ENCODE data around the gene MEIS2.

The MEIS2 gene

GRCh38 chr15:37078566-37078965 lies 21.8 kb downstream of the MEIS2 start:
- DNase-seq = no peak
- Mint-ChIP-seq H3K9me3 (no peaks in the 10 kb centered on the region), H3K4me3 (no peak overlapping the region), H3K27ac (no peak overlapping the region), H3K27me3 (peaks cover 24% of the 10 kb centered on the region), H3K4me1 (no peaks in the 10 kb centered on the region)
- ATAC-seq = no peak

GRCh38 chr15:37077623-37078351 lies 22.6 kb downstream of the MEIS2 start:
- DNase-seq (no peak), ATAC-seq (no peak)
- H3K27me3 Mint-ChIP-seq = peaks cover 24% of the 10 kb centered on the region
- H3K9me3 Mint-ChIP-seq = no peaks in the 10 kb centered on the region
- H3K4me3 Mint-ChIP-seq = no peak overlapping the region
- no peaks in the 10 kb centered on the region for H3K4me1 Mint-ChIP-seq
- H3K27ac Mint-ChIP-seq = no peak overlapping the region

DNA sequence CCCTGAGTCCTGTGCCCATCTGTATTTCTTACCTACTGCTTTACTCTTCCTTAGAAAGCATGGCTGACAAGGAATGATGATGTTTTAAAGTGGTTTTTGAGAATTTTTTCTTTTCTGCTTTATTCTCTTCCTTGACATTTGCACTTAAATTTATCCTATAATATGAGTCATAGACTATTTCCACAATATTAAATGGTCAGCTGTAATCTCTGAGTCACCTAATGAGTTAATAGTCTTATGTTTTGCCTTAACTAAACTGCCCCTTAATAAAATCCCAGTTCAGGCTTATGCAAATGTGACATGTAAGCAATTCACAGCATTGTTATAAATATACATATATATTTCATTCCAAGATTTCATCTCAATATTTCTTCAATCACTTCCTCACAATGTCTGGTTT lies 23.8 kb downstream of the MEIS2 start:
- Mint-ChIP-seq H3K27me3 (peaks cover 17% of the 10 kb centered on the region), H3K9me3 (peaks cover 0 to 6% of the 10 kb centered on the region in 2 donors), H3K27ac (no peak overlapping the region), H3K4me1 (no peaks in the 10 kb centered on the region), H3K4me3 (no peak overlapping the region)
- ATAC-seq (no peak), DNase-seq (no peak)

DNA sequence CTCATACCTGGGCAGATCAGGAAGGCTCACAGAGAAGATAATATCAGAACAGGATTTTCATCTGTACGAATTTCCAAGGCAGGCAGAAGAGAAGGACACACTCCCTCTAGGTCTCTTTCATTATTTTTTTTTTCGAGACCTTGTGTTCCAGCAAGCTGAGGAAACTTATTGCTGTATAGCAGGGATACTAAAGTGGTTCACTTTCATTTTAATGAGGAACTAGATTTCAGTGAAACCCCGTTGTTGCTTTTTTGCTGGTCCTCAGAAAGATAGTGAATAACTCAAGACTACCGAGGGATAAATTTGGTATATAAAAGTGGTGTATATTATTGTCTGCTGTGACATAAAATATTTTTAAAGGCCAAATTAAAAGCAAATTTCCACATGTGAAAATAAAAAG lies 24.6 kb downstream of the MEIS2 start:
- ATAC-seq = no peak
- Mint-ChIP-seq H3K27me3 (peaks cover 16% of the 10 kb centered on the region), H3K9me3 (peaks cover 0 to 6% of the 10 kb centered on the region in 2 donors), H3K27ac (no peak overlapping the region), H3K4me1 (no peaks in the 10 kb centered on the region), H3K4me3 (no peak overlapping the region)
- no peak for DNase-seq

- no peak for ATAC-seq
- Mint-ChIP-seq H3K9me3 (peaks cover 0 to 6% of the 10 kb centered on the region in 2 donors), H3K4me3 (no peak overlapping the region), H3K27ac (no peak overlapping the region), H3K4me1 (no peaks in the 10 kb centered on the region), H3K27me3 (peaks cover 8% of the 10 kb centered on the region)
- DNase-seq = no peak
These were observed 28.2 kb downstream of the MEIS2 start for GRCh38 chr15:37072181-37072580.

DNA sequence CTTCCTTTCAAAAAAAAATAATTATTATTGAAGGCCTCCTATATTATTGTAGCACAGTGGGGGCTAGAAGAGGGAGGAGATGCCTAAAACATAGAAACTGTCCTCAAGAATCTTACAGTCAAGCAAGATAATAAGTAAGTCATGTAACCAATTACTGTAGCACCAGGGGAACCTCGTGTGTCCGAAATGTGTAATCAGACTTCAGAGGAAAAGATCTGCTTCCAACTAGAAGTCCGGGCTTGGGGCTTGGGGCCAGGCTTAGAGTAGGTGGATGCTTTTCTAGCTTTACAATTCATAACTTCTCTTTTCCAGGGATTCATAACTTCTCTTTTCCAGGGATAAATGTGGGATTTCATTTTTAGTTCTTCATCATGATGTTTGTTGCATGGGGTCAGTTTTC lies 29.2 kb downstream of the MEIS2 start:
- H3K4me1 Mint-ChIP-seq = no peaks in the 10 kb centered on the region
- peaks cover 8% of the 10 kb centered on the region for H3K27me3 Mint-ChIP-seq
- no peak overlapping the region for H3K4me3 Mint-ChIP-seq
- DNase-seq = no peak
- no peak overlapping the region for H3K27ac Mint-ChIP-seq
- H3K9me3 Mint-ChIP-seq = peaks cover 0 to 6% of the 10 kb centered on the region in 2 donors
- no peak for ATAC-seq

DNA sequence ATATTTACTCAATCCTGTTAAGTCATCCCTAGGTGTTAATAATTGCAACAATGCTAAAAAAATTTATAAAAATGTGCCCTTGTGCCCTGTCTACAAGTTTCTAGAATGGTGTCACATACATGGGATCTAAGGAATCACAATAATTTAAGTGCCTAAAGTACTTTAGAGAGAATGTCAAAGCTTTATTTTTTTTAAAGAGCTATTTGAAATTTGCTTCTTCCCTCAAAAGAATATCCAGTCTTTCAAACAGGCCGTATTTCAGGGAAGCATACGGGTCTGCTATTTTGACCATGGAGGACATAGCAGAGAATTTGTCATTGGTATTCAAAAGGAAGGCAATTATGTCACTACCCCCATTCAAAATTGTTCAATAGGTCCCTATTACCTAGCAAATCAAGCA lies 29.7 kb downstream of the MEIS2 start:
- Mint-ChIP-seq H3K9me3 (peaks cover 0 to 6% of the 10 kb centered on the region in 2 donors), H3K27me3 (peaks cover 6% of the 10 kb centered on the region), H3K27ac (no peak overlapping the region), H3K4me1 (no peaks in the 10 kb centered on the region), H3K4me3 (no peak overlapping the region)
- DNase-seq (no peak), ATAC-seq (no peak)

DNA sequence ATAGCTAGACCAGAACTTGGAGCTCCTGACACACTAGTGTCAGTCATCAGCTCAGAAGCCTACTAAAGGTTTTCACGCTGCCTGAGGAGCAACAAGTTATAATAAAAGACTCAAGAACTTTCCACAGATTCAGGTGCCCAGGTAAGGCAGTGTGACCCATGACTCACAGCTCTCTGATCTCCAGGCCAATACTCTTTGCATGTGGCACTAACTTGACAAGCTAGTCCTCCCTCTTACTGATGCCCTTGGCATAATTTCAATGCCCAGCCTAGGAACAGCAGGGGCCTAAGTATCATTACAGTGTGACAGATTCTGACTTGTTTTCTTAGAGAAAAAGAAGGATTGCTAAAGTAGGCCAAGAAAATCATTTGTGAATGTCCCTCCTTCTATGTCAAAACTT lies 38.4 kb downstream of the MEIS2 start:
- no peak for DNase-seq
- H3K27ac Mint-ChIP-seq = no peak overlapping the region
- H3K4me3 Mint-ChIP-seq = no peak overlapping the region
- no peaks in the 10 kb centered on the region for H3K4me1 Mint-ChIP-seq
- H3K9me3 Mint-ChIP-seq = no peaks in the 10 kb centered on the region
- ATAC-seq = no peak
- no peaks in the 10 kb centered on the region for H3K27me3 Mint-ChIP-seq

GRCh38 chr15:37059086-37059485 lies 41.3 kb downstream of the MEIS2 start:
- no peak for ATAC-seq
- Mint-ChIP-seq H3K4me3 (no peak overlapping the region), H3K27ac (no peak overlapping the region), H3K4me1 (no peaks in the 10 kb centered on the region), H3K27me3 (peaks cover 9% of the 10 kb centered on the region), H3K9me3 (no peaks in the 10 kb centered on the region)
- DNase-seq = no peak

DNA sequence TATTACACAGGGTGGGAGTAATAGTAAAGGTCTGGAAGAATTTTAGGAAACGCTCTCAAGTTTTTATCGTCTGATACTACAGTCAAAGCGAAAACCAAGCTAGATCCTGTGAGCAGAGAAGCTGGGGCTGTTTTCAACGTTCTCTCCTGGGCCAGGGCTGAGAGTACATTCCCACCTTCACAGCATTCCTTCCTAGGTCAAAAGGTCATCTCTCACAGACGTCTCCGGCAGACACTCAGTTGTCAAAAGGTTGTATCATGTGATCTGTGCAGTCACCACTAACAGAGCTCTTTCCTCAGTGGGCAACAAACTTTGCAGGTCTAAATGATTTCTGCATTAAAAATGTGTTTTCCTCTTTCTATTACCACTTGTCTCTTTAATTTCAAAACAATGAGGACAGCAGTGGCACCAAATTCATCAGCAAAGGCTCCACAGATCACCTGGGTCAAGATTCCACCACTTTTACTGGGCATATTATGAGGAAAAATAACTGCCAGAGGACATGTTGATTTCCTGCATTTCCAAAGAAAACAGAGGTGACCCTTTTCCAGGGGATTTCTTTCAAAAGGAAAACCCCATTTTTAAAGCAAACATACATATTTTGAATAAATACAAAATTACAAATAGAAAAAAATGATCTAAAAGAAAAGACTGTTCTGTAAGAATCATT lies 41.9 kb downstream of the MEIS2 start:
- ATAC-seq = no peak

DNA sequence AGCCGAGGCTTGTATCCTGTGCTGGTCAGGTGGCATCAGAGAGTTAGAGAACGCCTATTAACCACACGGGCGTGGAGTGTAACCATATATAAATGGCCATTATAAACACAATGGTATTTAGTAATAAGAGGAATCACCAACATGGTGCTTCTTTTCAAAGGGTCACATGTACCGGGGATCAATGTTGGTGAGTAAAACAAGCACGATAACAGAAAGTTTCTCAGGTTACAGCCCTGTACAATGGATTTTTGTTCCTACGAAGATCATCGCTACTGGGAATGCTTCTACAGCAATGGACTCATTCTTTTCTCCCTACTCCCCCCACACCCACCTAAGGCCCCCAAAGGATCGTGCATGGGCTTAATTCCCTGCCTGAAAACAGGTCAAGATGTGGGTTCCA lies 42.5 kb downstream of the MEIS2 start:
- ATAC-seq = no peak
- peaks cover 9% of the 10 kb centered on the region for H3K27me3 Mint-ChIP-seq

More for the DNA sequence above, 41.9 kb downstream of the MEIS2 start:
- H3K27me3 Mint-ChIP-seq = peaks cover 9% of the 10 kb centered on the region
- H3K27ac Mint-ChIP-seq = no peak overlapping the region
- H3K4me1 Mint-ChIP-seq = no peaks in the 10 kb centered on the region
- H3K9me3 Mint-ChIP-seq = no peaks in the 10 kb centered on the region
- H3K4me3 Mint-ChIP-seq = no peak overlapping the region
- DNase-seq = no peak

GRCh38 chr15:37057256-37057655 lies 43.1 kb downstream of the MEIS2 start:
- Mint-ChIP-seq H3K4me3 (no peak overlapping the region), H3K4me1 (no peaks in the 10 kb centered on the region), H3K9me3 (no peaks in the 10 kb centered on the region), H3K27me3 (peaks cover 9% of the 10 kb centered on the region), H3K27ac (no peak overlapping the region)
- ATAC-seq (no peak), DNase-seq (no peak)

More for the DNA sequence above, 42.5 kb downstream of the MEIS2 start:
- Mint-ChIP-seq H3K9me3 (no peaks in the 10 kb centered on the region), H3K4me3 (no peak overlapping the region), H3K27ac (no peak overlapping the region), H3K4me1 (no peaks in the 10 kb centered on the region)
- DNase-seq = no peak

- Mint-ChIP-seq H3K9me3 (no peaks in the 10 kb centered on the region), H3K4me3 (no peak overlapping the region), H3K4me1 (no peaks in the 10 kb centered on the region), H3K27me3 (peaks cover 9% of the 10 kb centered on the region), H3K27ac (no peak overlapping the region)
- DNase-seq (no peak), ATAC-seq (no peak)
These were observed 43.9 kb downstream of the MEIS2 start for GRCh38 chr15:37056177-37057121.

DNA sequence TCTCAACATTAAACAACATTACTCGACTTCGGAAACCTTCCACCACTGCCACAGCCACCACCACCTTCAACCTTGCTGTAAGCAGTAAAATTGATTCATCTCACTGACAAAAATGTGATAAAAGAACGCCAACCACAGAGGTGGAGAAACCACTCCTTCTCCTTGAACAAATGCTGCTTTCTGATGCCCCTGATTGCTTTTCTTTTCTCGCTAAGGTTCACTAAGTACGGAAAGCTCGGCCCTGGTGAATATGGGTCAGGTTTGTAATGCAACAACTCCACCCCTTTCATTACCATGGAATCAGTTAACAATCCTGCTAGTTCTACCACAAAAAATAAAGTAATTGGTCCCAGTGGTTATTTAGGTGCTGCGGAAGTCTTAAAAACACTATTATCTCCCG lies 44.9 kb downstream of the MEIS2 start:
- Mint-ChIP-seq H3K27me3 (peaks cover 9% of the 10 kb centered on the region), H3K4me1 (no peaks in the 10 kb centered on the region), H3K27ac (no peak overlapping the region), H3K4me3 (no peak overlapping the region), H3K9me3 (no peaks in the 10 kb centered on the region)
- ATAC-seq (no peak), DNase-seq (no peak)

- H3K27ac Mint-ChIP-seq = no peak overlapping the region
- H3K4me1 Mint-ChIP-seq = no peaks in the 10 kb centered on the region
These were observed 46.0 kb downstream of the MEIS2 start for GRCh38 chr15:37054336-37054735.

GRCh38 chr15:37053166-37053565 lies 47.2 kb downstream of the MEIS2 start:
- ATAC-seq = no peak
- Mint-ChIP-seq H3K27ac (no peak overlapping the region), H3K4me1 (no peaks in the 10 kb centered on the region), H3K27me3 (peaks cover 9% of the 10 kb centered on the region), H3K9me3 (no peaks in the 10 kb centered on the region), H3K4me3 (no peak overlapping the region)
- no peak for DNase-seq

More at GRCh38 chr15:37054336-37054735, 46.0 kb downstream of the MEIS2 start:
- ATAC-seq (no peak), DNase-seq (no peak)
- Mint-ChIP-seq H3K4me3 (no peak overlapping the region), H3K9me3 (no peaks in the 10 kb centered on the region), H3K27me3 (peaks cover 9% of the 10 kb centered on the region)

Measured in stimulated activated naive CD8-positive, alpha-beta T cell treated with anti-CD3 and anti-CD28 coated beads, Interleukin-15, amount 100 ng/mL, for 72 hours (primary cell).